GM18511 (cell line): ENCODE data around the gene KCTD6.
A peak's percentile ranks its signal among the peaks of the same experiment; 100 is the strongest.

Experiments
- ATAC-seq: cut with Tn5 transposase; IDR thresholded peaks from one replicate; pipeline ENCODE4 v1.9.1; 2021; ENCODE audit warnings: mild to moderate bottlenecking, moderate library complexity; ENCODE audit not compliant: unreplicated experiment

KCTD6 gene

DNA sequence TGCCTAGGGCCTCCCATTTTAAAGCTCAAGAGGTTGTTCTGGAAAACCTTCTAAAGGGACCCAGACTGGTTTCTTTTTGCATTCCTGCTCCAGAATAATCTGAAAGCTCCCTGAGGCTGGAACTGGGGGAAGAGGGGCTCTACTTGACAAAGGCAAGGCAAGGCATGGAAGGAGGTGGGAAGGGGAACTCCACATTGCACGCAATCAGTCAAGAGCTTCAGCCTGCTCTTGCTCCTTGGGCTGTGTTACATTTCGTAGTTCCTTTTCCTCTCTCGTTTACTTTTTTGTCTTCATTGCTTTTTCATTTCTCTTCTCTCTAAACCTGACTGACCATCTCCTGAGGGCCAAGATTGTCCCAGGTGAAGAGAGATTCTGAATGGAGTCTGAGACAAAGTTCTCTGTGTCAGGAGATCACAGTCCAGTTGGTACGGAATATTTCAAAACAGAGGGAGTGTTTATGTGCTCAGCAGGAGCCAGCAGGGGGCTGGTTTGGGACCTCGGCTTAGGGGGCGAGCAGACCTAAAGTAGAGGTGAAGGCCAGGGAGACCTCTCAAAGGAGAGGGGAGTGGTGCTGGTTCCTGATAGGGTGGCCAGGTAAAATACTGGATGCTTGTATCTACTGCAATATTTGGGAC lies 6.0 kb upstream of the KCTD6 start:
- no peak for ATAC-seq

DNA sequence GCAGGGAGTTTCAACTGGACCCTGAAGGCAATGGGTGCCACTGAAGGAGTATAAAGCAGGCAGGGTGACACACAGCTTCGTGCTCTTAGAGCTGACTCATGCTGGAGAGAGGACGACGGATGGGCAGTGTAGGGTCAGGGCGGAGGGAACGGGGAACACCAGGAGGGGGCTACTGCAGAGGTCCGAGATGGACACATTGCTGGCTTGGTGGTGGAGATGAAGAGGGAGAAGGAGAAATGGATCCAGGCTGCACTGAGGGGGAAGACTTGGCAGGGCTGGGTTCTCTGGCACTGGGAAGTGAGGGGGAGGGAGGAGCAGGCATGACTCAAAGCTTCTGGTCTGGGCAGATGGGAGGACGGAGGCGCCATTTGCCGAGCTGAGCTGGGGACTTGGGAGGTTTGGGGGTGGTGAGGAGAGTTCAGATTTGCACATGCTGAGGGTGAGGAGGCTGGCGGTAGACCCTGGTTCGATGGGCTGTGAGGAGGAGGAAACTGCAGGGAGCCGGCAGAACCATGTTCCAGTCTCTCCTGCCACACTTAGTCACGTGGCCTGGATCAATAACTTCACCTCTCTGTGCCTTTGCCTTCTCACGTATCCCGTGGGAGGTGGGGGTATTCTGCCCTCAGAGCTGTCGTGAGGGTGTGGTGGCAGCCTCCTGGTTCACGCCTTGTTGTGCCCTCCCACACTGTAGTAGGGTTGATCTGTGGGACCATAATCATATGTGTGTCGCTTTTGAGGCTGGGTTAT lies 4.6 kb upstream of the KCTD6 start:
- no peak for ATAC-seq

GRCh38 chr3:58488967-58489366 lies 2.9 kb upstream of the KCTD6 start:
- no peak for ATAC-seq

- no peak for ATAC-seq
Observed at GRCh38 chr3:58490860-58491501, 915 bp upstream of the KCTD6 start.

DNA sequence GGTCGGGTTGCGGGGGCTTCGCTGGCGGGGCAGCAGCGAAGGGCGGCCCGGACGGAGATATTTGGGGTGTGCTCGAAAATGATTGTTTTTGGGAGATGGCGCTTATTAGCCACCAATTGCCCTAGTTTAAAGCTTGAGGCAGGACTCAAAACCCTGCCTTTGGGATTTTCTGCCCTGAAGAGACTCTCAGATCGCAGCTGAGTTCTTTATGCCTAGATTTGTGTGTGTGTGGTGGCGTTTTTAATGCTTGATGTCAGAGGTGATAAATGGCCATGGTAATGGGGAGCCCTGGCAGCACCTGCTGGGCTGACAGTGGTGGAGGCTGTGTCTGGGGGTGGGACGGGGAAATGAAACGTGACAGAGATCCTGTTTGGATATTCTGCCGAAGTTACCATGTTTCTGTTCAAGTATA lies 604 bp downstream of the KCTD6 start:
- peak; percentile 25 for ATAC-seq

GRCh38 chr3:58494107-58494506 lies 2.2 kb downstream of the KCTD6 start:
- no peak for ATAC-seq

DNA sequence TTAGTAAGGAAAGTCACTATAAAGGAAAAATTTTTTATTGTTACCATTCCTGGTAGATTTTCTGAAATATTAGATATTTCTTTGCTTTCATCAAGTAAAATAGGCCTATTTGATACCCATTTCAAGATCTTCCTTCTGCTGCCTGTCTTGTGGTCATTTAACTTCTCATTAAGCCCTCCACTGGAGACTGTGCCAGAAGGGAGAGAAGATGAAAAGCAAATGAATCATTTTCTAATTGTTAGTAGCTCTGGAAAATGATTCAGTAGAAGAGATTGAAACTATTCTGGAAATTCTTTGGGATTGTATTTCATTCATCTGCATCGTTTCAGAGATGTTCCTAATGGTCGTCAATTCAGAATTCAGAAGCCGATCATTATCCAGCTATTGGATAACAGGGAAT lies 3.2 kb downstream of the KCTD6 start:
- ATAC-seq: no peak

DNA sequence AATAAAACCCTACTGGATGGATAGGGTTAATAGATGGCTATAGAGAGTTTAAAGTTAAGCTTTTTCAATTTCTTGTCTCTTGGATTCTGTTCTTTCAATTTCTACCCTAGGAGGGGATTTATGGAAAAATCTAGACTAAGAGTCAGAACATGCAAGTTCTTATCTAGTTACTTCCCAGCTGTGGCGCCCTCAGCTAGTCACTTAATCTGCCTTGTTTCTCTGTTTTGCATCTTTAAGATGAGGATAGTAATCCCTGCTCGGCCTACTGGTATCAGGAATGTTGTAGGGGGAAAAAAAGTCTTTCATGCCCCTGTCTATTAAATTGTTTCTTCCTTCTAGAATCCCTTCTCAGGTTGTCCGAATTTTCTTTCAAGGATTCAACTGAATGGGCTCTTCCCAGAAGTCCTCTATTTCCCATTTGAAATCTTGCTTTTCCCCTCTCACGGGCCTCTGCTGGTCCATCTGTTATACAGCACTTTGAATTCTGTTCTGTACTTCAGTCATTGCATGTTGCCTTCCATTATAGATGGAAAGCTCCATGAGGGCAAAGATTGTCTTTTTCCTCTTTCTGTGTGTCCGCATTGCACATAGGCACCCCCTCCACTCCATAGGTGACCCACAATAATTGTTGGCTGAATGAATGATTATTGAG lies 4.4 kb downstream of the KCTD6 start:
- ATAC-seq: no peak

DNA sequence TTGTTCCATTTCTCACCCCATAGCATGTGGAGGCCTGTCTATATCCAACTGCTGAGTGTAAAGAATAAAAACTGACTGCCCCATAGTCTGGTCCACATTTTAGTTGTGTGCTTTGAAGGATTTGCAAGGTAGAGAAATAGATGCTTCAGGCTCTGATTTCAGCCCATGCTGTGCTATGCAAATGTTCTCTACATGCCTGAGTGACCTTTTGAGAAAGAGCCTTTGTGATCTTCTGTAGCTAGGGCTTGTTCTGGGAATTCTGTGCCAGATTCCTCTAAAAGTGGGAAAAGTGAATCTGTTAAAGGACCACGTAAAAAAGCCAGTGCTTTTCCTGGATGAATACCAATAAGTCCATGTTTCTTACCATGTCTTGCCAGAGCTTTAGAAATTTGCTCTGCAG lies 5.2 kb downstream of the KCTD6 start:
- ATAC-seq: no peak

DNA sequence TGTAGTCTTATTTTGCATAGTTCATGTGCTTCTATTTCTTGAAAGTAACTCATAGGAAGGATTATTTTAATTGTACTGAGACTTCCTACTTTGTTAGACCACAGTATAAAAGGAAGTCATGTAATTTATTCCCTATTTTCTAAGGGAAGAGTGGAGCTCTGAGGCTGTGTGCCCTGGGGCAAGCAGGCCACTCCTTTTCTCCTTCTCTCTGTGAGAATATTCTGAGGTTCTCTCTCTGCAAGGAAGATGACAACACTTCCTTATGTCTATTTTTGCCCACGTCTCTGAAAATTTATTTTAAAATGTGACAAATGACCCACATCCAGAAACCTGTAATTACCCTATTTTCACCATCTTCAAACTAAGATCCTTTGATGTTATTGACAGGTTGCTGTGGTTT lies 11.0 kb downstream of the KCTD6 start:
- ATAC-seq: no peak

DNA sequence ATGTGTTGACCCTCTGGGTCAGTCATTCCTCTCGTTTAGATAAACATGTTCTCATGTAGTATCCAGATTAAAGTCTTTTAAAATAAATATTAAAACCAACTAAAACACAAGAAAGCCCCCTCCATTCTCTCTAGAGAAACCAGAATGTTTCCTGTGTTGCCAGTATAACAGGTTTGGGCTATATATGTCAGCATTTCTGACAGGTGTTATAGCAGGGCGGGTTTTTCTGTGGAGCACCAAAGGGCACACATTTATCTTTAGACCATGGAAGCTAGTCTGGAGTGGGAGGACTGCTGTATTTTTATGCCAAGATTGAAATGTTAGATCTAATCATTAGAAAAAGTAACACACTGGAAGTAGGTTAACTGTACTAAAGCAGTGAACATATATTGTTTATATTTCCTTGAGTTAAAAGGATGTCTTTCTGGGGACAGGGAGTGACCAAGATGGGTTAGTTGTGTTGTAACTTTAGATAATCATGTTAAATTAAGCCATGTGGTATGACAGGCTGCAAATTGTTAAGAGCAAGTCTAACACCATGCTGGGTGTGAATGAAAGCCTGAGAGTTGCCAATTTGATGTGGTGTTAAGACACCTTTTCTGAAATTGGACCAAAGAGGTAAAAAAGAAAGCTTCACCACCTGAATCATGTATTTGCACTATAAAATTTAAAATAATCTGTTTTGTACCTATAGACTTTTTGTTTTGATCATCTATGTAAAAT lies 15.6 kb downstream of the KCTD6 start:
- no peak for ATAC-seq

DNA sequence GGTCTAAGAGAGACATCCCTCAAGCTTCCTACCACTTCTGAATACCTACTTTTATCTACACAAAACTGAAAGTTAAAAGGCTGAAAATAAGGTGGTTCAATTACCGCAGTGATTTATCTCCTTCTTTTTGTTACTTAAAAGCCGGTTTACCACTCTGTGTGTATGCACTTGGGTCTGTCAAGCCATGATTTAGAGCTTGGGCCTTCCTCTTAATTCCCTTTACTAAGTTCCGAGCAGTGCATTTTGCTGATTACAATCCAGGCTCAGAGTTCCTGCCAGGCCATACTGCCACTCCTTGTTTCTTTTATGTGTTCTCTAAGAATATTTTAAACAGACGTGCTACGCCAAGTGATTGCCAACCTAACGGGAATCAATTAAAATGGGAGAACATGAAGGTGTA lies 16.5 kb downstream of the KCTD6 start:
- ATAC-seq: no peak

DNA sequence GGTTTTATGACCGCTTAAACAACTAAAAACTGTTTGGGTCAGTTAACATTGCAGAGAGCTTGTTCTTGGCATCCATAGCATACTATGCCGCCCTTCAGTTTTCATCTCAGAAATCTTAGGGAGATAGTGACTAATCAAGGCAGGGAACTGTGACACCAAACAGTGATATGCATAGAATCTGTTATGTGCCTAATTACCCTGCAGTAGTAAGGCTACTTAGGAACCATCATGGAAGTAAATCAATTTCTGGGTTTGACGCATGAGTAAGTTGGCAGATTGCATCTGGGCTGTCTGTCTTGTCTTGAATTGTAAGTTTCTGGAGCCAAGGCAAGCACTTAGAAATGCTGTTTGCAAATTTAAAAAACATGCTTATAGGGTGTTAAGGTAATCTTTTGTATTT lies 22.5 kb downstream of the KCTD6 start:
- ATAC-seq: no peak

DNA sequence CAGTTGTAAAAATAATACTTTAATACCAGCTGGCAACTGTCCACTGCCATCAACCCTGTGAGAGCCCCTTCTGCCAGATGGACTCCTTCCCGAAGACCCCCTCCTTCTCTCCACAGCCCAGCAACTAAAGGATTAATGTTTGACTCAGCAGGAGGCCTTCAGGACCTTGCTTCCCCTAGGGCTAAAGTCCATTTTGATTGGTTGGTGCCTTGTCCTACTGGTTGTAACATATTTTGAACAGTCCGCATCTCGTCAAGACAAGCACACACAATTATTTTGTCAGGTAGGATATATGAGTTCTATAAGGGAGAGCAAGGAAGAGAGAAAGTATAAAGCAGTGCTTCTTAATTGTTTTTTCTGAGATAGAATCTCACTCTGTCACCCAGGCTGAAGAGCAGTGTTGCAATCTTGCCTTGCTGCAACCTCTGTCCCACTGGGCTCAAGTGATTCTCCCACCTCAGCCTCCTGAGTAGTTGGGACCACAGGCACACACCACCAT lies 26.4 kb downstream of the KCTD6 start:
- no peak for ATAC-seq

DNA sequence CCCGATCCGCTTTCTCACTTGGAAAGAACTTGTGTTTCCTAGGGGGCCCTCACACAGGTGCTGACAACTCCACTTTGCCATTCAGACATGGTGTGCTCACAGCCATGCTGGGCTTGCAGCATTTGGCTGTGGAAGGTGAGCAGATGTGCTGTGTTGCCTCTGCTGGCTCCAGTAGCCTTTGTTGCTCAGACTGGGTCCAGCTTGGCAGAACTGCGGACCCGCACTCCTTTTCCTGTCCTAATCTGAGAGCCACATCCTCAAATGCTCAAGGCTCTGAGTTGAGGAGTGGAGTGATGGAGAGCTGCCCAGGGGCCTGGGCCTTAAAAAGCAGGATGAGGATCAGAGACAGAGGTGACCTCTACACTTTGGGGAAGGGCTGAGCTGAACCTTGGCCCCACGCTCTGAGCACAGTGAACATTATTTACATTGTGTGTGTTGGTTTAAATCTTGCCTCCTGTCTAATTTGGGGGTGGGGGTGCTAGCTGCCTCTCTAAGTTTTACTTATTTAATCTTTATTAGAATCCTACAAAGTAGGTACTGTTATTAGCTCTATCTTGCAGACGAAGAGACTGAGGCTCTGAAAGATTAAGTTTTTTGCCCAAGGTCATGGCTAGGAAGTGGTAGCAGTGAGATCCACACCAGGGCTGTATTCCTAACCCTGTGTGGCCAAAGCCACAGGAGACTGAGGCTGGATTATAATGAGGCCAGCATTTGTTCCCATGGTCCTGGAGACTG lies 27.9 kb downstream of the KCTD6 start:
- ATAC-seq: no peak

DNA sequence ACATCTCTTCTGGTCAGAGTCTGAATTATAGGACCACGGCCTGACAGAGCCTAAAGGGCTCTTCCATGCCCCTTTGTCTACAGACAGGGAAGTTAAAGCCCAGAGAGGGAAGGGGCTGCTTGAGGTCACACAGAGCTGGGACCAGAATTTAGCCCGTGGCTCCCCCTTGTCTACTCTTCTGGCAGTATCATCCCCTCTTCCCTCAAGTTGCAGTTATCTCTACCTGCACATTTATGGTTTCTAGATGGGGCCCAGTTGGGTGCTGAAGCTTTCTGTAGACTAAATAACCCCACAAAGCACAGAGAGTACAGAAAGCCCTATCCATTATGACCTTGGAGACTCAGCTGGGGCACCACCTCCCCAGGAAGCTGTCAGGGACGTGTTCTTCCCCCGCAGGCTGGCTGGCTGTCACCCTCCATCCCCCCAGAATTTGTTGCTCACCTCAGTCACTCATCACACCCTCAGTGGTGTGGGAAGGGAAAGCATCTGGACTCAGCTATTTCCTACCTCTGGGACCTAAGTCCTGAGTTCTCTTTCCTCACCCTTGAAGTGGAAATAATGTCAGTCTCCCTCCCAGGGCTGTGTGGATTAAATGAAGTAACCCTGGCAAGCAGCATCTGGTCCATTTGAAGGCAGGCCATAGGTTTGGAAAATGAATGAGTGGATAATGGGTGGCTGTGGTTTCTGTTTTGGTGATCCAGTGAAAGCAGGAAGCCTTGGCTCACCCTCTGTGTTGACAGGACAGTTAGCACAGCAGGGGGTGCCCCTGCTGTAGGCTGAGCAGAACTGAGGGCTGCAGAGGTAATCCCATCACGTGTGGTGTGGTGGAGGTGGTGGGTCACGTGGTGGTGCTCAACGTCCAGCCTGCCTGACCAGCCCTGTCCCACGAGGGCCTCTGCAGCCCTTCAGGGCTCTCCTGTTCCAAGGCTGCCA lies 28.8 kb downstream of the KCTD6 start:
- no peak for ATAC-seq

DNA sequence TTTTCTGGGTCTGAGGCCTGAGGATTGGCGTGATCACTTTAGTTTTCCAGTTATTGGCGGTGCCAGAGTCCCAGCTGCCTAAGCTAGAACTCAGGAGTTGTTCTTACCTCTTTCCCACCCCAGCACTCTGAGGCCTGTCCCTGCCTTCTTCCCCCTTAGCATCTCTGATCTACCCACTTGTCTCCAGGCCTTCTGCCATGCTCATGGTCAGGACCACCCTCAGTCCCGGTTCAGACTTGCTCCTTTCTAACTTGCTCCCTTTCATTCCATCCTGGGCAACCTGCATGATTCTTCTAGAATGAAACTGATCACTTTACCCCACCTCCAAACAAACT lies 29.4 kb downstream of the KCTD6 start:
- no peak for ATAC-seq

- ATAC-seq: no peak
Observed at GRCh38 chr3:58521917-58522631, 30.2 kb downstream of the KCTD6 start.
